Measurements from ENCODE around the gene XPC. TPM values are rescaled to one million over a fixed set of nuclear protein-coding genes. Genes with fewer than 3 reads are reported as not detected.

Gene XPC
- total and polyA plus RNA-seq, 2 of the 8 experiments (the other 6 are each of a cell fraction or from before 2014, with no cell fraction given), result 8.8 to 27.3 TPM

- no peak overlapping the region for H3K23ac ChIP-seq (ENCODE audit: insufficient read length)
- no peak overlapping the region for H2AK5ac ChIP-seq (ENCODE audit: low read depth, low read length)
- FAIRE-seq (no peak), DNase-seq (ENCODE audit: low read depth in 1 of 2, low spot score in 2 of 2) (no peak)
- no peak overlapping the region for H4K5ac ChIP-seq (ENCODE audit: insufficient read length, low read depth, low read length)
- ChIA-PET POLR2A (ENCODE audit: partially characterized antibody) (interaction anchor here (0.7 kb wide), 1 partner anchor 8 kb away, joined by 3 read pairs; no protein-coding TSS in a partner anchor), CTCF (ENCODE audit: partially characterized antibody) (interaction anchor here (1.0 to 2.0 kb wide), 3 partner anchors 8 to 261 kb away, joined by 3 to 5 read pairs (median 4); no protein-coding TSS in a partner anchor)
- no peak overlapping the region for H3K27ac ChIP-seq (ENCODE audit: low read depth, low read length)
- no peak overlapping the region for H2BK15ac ChIP-seq (ENCODE audit: low read length)
- H2AFZ ChIP-seq (ENCODE audit: low read length), result no peak overlapping the region
- H3K79me1 ChIP-seq (ENCODE audit: low read depth, low read length), result no peaks in the 10 kb centered on the region
- no peaks in the 10 kb centered on the region; the same call in 1 of the 2 replicates for H3K23me2 ChIP-seq (ENCODE audit: low read depth, low read length)
- H4K8ac ChIP-seq (ENCODE audit: extremely low read depth, insufficient read depth, low read length), result no peak overlapping the region; the same call in 1 of the 2 replicates
- no peak overlapping the region for H3K4me2 ChIP-seq (ENCODE audit: insufficient read depth in 1 of 2, low read depth in 2 of 2, low read length in 2 of 2)
- H3K4me3 ChIP-seq (ENCODE audit: extremely low read depth in 1 of 4, insufficient read depth in 2 of 4, low read depth in 3 of 4, low read length in 4 of 4), result no peak overlapping the region
- H3K9me3 ChIP-seq (ENCODE audit: insufficient read depth in 2 of 2, low read depth in 1 of 2, low read length in 1 of 2), result no peaks in the 10 kb centered on the region
- no peak overlapping the region for H3K18ac ChIP-seq (ENCODE audit: extremely low read depth, low read length)
- no peak overlapping the region for H2BK5ac ChIP-seq (ENCODE audit: low read depth, low read length)
- no peak overlapping the region for H4K91ac ChIP-seq (replicated peaks; ENCODE audit: insufficient read length, low read length)
- no peak overlapping the region for H2BK20ac ChIP-seq (ENCODE audit: low read length)
- no peaks in the 10 kb centered on the region for H3K4me1 ChIP-seq (replicated peaks in 1 of 4; ENCODE audit: control insufficient read depth in 3 of 4, insufficient read depth in 4 of 4, low read length in 3 of 4)
- no peak overlapping the region for H3K4ac ChIP-seq (replicated peaks; ENCODE audit: insufficient read length, low read depth, low read length)
- H3K36me3 ChIP-seq (ENCODE audit: control insufficient read depth in 2 of 4, insufficient read depth in 4 of 4, low read length in 3 of 4), result peaks cover 16 to 49% (median 38%) of the 10 kb centered on the region in 4 experiments; a peak in 7 of 8 replicates
- 88% methylated on average over 13 of the region's 13 CpGs; no CpG with 5 or more reads in 1 of the 2 experiments for WGBS, 2 experiments (ENCODE audit: extremely low coverage in 1 of 2, insufficient coverage in 1 of 2, insufficient read length in 1 of 2, insufficient replicate concordance in 2 of 2, low coverage in 1 of 2, low lambda C conversion rate in 2 of 2, missing lambda C conversion rate in 1 of 2)
- no peak overlapping the region for H3K9ac ChIP-seq (replicated peaks in 1 of 4; ENCODE audit: extremely low read depth in 1 of 4, low read depth in 3 of 4, low read length in 3 of 4)
- H3K14ac ChIP-seq (ENCODE audit: insufficient read length), result no peak overlapping the region
- H3K79me2 ChIP-seq (ENCODE audit: control insufficient read depth in 1 of 2, insufficient read depth in 2 of 2, low read length in 2 of 2), result no peaks in the 10 kb centered on the region
- no peaks in the 10 kb centered on the region for H3K27me3 ChIP-seq (replicated peaks in 1 of 4; ENCODE audit: control insufficient read depth in 3 of 4, extremely low read depth in 1 of 4, insufficient read depth in 3 of 4, low read length in 3 of 4)
- peaks cover 4 to 7% of the 10 kb centered on the region in 2 experiments for H4K20me1 ChIP-seq (replicated peaks in 1 of 2; ENCODE audit: control insufficient read depth in 1 of 2, insufficient read depth in 2 of 2, low read length in 2 of 2)
- no peak overlapping the region for H2BK120ac ChIP-seq (replicated peaks; ENCODE audit: low read depth, low read length)
- no peak overlapping the region for H3K56ac ChIP-seq (replicated peaks; ENCODE audit: insufficient read length, low read depth, low read length)
- no peak overlapping the region for H2BK12ac ChIP-seq (ENCODE audit: low read depth, low read length)
- no peak for TF ChIP-seq CREB1 (IDR thresholded peaks at IDR 0.05)
- TF ChIP-seq MAX (IDR thresholded peaks at IDR 0.05), result no peak
- TF ChIP-seq SP2 (IDR thresholded peaks at IDR 0.05; ENCODE audit: low read length), result no peak
- no peak for TF ChIP-seq KDM4A (IDR thresholded peaks at IDR 0.05; ENCODE audit: low read depth, low read length, severe bottlenecking)
- no peak for TF ChIP-seq GABPA (IDR thresholded peaks at IDR 0.05; ENCODE audit: borderline replicate concordance, insufficient read depth, low read length)
- no peak for TF ChIP-seq CTCF (IDR thresholded peaks at IDR 0.05; ENCODE audit: control extremely low read depth in 1 of 3, insufficient read depth in 1 of 3, low read depth in 1 of 3, low read length in 3 of 3)
- TF ChIP-seq, protein P1, sequence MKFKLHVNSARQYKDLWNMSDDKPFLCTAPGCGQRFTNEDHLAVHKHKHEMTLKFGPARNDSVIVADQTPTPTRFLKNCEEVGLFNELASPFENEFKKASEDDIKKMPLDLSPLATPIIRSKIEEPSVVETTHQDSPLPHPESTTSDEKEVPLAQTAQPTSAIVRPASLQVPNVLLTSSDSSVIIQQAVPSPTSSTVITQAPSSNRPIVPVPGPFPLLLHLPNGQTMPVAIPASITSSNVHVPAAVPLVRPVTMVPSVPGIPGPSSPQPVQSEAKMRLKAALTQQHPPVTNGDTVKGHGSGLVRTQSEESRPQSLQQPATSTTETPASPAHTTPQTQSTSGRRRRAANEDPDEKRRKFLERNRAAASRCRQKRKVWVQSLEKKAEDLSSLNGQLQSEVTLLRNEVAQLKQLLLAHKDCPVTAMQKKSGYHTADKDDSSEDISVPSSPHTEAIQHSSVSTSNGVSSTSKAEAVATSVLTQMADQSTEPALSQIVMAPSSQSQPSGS (IDR thresholded peaks at IDR 0.05; ENCODE audit: low read length), result no peak
- TF ChIP-seq GTF2F1 (IDR thresholded peaks at IDR 0.05; ENCODE audit: borderline replicate concordance, low read depth, low read length), result no peak
These were observed 21.4 kb downstream of the XPC start for GRCh38 chr3:14156843-14157561.

Measured in H1 (cell line).